A673 (cell line): ENCODE measurements around the gene TMEM163. TPM values are rescaled to one million over a fixed set of nuclear protein-coding genes. Genes with fewer than 3 reads are reported as not detected.

Source experiments
- BruUV-seq: library from RNA; stranded (reverse); fragments of 400-500 nt; replicated peaks from 2 replicates; lab custom pipeline; 2021; lab: Mats Ljungman, UMichigan
- CTCF ChIA-PET: fragments of 300-600 bp; sonication (Branson Sonifier 250); formaldehyde crosslinking; loops from one replicate; lab custom pipeline; 2022; ENCODE audit warnings: antibody characterized with exemption; lab: Charles Lee
- POLR2A ChIA-PET: fragments of 300-600 bp; sonication (Branson Sonifier 250); formaldehyde crosslinking; loops from one replicate; lab custom pipeline; 2022; ENCODE audit warnings: antibody characterized with exemption; ENCODE audit not compliant: low non-redundant PET; lab: Charles Lee
- DNase-seq: peaks from one replicate; pipeline ENCODE4 v3.0.0-alpha.2; 2015; ENCODE audit warnings: low spot score
- H3K27ac ChIP-seq: fragments of 200-600 bp; sonication (generic); 2 replicates; pipeline ENCODE4 v1.5.1; 2016; ENCODE audit warnings: mixed run types, low read depth, mild to moderate bottlenecking, mixed read lengths, antibody characterized with exemption, low read length; ENCODE audit not compliant: poor library complexity, severe bottlenecking
- H3K27me3 ChIP-seq: fragments of 200-600 bp; sonication (generic); replicated peaks from 2 replicates; pipeline ENCODE4 v1.6.1; 2017; ENCODE audit warnings: mixed run types, low read depth, mild to moderate bottlenecking, mixed read lengths, antibody characterized with exemption, low read length; ENCODE audit not compliant: insufficient read depth, poor library complexity
- H3K36me3 ChIP-seq: fragments of 200-600 bp; sonication (generic); 2 replicates; pipeline ENCODE4 v1.6.1; 2016; ENCODE audit warnings: mixed run types, mild to moderate bottlenecking, mixed read lengths, antibody characterized with exemption, low read length; ENCODE audit not compliant: insufficient read depth, poor library complexity, severe bottlenecking
- H3K4me1 ChIP-seq: fragments of 200-600 bp; sonication (generic); 2 replicates; pipeline ENCODE4 v1.6.1; 2017; ENCODE audit warnings: mixed run types, mild to moderate bottlenecking, mixed read lengths, antibody characterized with exemption, low read length; ENCODE audit not compliant: insufficient read depth, poor library complexity, severe bottlenecking
- H3K4me3 ChIP-seq: fragments of 200-600 bp; sonication (generic); 2 replicates; pipeline ENCODE4 v1.5.1; 2016; ENCODE audit warnings: low read depth, mixed run types, mild to moderate bottlenecking, mixed read lengths, low read length; ENCODE audit not compliant: poor library complexity, severe bottlenecking
- H3K9me3 ChIP-seq: fragments of 200-600 bp; sonication (generic); 2 replicates; pipeline ENCODE4 v1.6.1; 2016; ENCODE audit warnings: mixed run types, low read depth, mild to moderate bottlenecking, mixed read lengths, antibody characterized with exemption, low read length; ENCODE audit not compliant: poor library complexity, severe bottlenecking
- CTCF ChIP-seq: fragments of 300-800, 200-600 bp; sonication (generic); conservative IDR thresholded peaks from 2 replicates; pipeline ENCODE4 v1.5.1; 2017; ENCODE audit warnings: low read depth, mild to moderate bottlenecking, antibody characterized with exemption, low read length, moderate library complexity, mixed read lengths
- EZH2 ChIP-seq: fragments of 200-600 bp; sonication (generic); IDR thresholded peaks from 2 replicates; pipeline ENCODE4 v1.6.1; 2017; ENCODE audit warnings: borderline replicate concordance, low read depth, mild to moderate bottlenecking, mixed read lengths, antibody characterized with exemption, low read length; ENCODE audit not compliant: poor library complexity, severe bottlenecking
- intact Hi-C: fragments of 100-400 bp; cut with micrococcal nuclease; formaldehyde crosslinking; loops from one replicate; pipeline ENCODE4 v1.10.0; 2022; ENCODE audit not compliant: unreplicated experiment
- total RNA-seq: library from RNA; stranded (reverse); gene quantifications from 2 replicates; pipeline ENCODE4 v1.2.3, GENCODE V29; 2021

Gene TMEM163
- total RNA-seq, 1 experiment from 2014 or later = not detected

GRCh38 chr2:134461511-134461910 lies 257.3 kb downstream of the TMEM163 start:
- intact Hi-C loops = no loop called here
- no peak overlapping the region for H3K27ac ChIP-seq
- no peaks in the 10 kb centered on the region for H3K4me1 ChIP-seq
- CTCF ChIA-PET = no interaction called here
- DNase-seq = no peak
- no peaks in the 10 kb centered on the region for H3K27me3 ChIP-seq
- POLR2A ChIA-PET = no interaction called here
- H3K4me3 ChIP-seq = no peak overlapping the region
- H3K36me3 ChIP-seq = no peaks in the 10 kb centered on the region
- no TSS peak for BruUV-seq
- no peaks in the 10 kb centered on the region for H3K9me3 ChIP-seq
- TF ChIP-seq EZH2 = no peak
- no peak for TF ChIP-seq CTCF

GRCh38 chr2:134460583-134460998 lies 258.2 kb downstream of the TMEM163 start:
- Histone ChIP-seq H3K27ac (no peak overlapping the region), H3K27me3 (no peaks in the 10 kb centered on the region), H3K4me3 (no peak overlapping the region), H3K36me3 (no peaks in the 10 kb centered on the region), H3K9me3 (no peaks in the 10 kb centered on the region), H3K4me1 (no peaks in the 10 kb centered on the region)
- intact Hi-C loops = no loop called here
- TF ChIP-seq EZH2 (no peak), CTCF (peak; percentile 60)
- POLR2A ChIA-PET = no interaction called here
- CTCF ChIA-PET = interaction anchor here (0.9 kb wide), 1 partner anchor 10 kb away, joined by 3 read pairs; no protein-coding TSS in a partner anchor
- peak; percentile 37 for DNase-seq
- BruUV-seq = no TSS peak

- no peak overlapping the region for H3K27ac ChIP-seq
- no TSS peak for BruUV-seq
- POLR2A ChIA-PET = no interaction called here
These were observed 258.9 kb downstream of the TMEM163 start for GRCh38 chr2:134459706-134460406.

More at GRCh38 chr2:134459706-134460406, 258.9 kb downstream of the TMEM163 start:
- no peaks in the 10 kb centered on the region for H3K27me3 ChIP-seq
- H3K4me1 ChIP-seq = no peaks in the 10 kb centered on the region
- CTCF ChIA-PET = interaction anchor here (0.9 kb wide), 1 partner anchor 9 kb away, joined by 3 read pairs; no protein-coding TSS in a partner anchor
- H3K36me3 ChIP-seq = no peaks in the 10 kb centered on the region
- TF ChIP-seq EZH2 = no peak
- TF ChIP-seq CTCF = no peak
- no peak overlapping the region for H3K4me3 ChIP-seq
- DNase-seq = no peak
- intact Hi-C loops = no loop called here
- H3K9me3 ChIP-seq = no peaks in the 10 kb centered on the region
